Stimulated activated naive B cell treated with anti-CD40 and anti-IgM and Interleukin-4, amounts not matched to agents 10 μg/mL and 1 μg/mL and 100 μg/mL, for 72 hours (primary cell): ENCODE measurements around the gene AXIN1.
"Not testable (repeated sequence)": the region's sequence is repeated elsewhere in the genome, so short reads cannot be mapped to it uniquely, and the experiment has no call there.

ENCODE experiments used
- ATAC-seq, 2 donors: fragments of 150-1000 bp; cut with Tn5 transposase; replicated peaks; 2 replicates each; pipeline ENCODE4 v1.10.0; 2021; ENCODE audit warnings: moderate library complexity in 1 of 2
- DNase-seq: peaks from one replicate; pipeline ENCODE4 v3.0.0; 2021
- H3K27ac Mint-ChIP-seq: one replicate; pipeline ENCODE4 v1.8.0; 2022; ENCODE audit warnings: mild to moderate bottlenecking, mixed read lengths
- H3K27me3 Mint-ChIP-seq, 2 donors: one replicate each; pipeline ENCODE4 v1.8.0; 2022; ENCODE audit warnings: mixed read lengths in 2 of 2
- H3K36me3 Mint-ChIP-seq, 2 donors: one replicate each; pipeline ENCODE4 v1.8.0; 2022; ENCODE audit warnings: mixed read lengths in 2 of 2, mild to moderate bottlenecking in 1 of 2
- H3K4me1 Mint-ChIP-seq, 2 donors: one replicate each; pipeline ENCODE4 v1.8.0; 2022; ENCODE audit warnings: mixed read lengths in 2 of 2, mild to moderate bottlenecking in 1 of 2
- H3K4me3 Mint-ChIP-seq, 2 donors: one replicate each; pipeline ENCODE4 v1.8.0; 2022; ENCODE audit warnings: mild to moderate bottlenecking in 2 of 2, mixed read lengths in 2 of 2, moderate library complexity in 1 of 2
- H3K9me3 Mint-ChIP-seq, 2 donors: one replicate each; pipeline ENCODE4 v1.8.0; 2022; ENCODE audit warnings: mixed read lengths in 2 of 2, mild to moderate bottlenecking in 1 of 2

Gene AXIN1

GRCh38 chr16:268141-269053 is 84.1 kb downstream of the AXIN1 start:
- H3K27me3 Mint-ChIP-seq = peaks cover 0 to 4% of the 10 kb centered on the region in 2 donors
- peak overlapping the region; percentile 63 for H3K27ac Mint-ChIP-seq
- no peak for ATAC-seq
- DNase-seq = no peak
- H3K4me1 Mint-ChIP-seq = peaks cover 0 to 2% of the 10 kb centered on the region in 2 donors
- peaks cover 18 to 23% of the 10 kb centered on the region in 2 donors for H3K36me3 Mint-ChIP-seq
- no peak overlapping the region for H3K4me3 Mint-ChIP-seq
- no peaks in the 10 kb centered on the region for H3K9me3 Mint-ChIP-seq

GRCh38 chr16:267562-267961 is 85.0 kb downstream of the AXIN1 start:
- H3K4me1 Mint-ChIP-seq, H3K27ac Mint-ChIP-seq, DNase-seq, H3K9me3 Mint-ChIP-seq, ATAC-seq, H3K4me3 Mint-ChIP-seq, H3K27me3 Mint-ChIP-seq: not testable (repeated sequence)
- peaks cover 21 to 28% of the 10 kb centered on the region in 2 donors for H3K36me3 Mint-ChIP-seq

- H3K36me3 Mint-ChIP-seq = peaks cover 31 to 39% of the 10 kb centered on the region in 2 donors
- no peaks in the 10 kb centered on the region for H3K27me3 Mint-ChIP-seq
- ATAC-seq (peak in 1 of 2 donors; percentile 10), DNase-seq (no peak)
- H3K9me3 Mint-ChIP-seq = no peaks in the 10 kb centered on the region
- peak overlapping the region; percentile 31 for H3K27ac Mint-ChIP-seq
- H3K4me3 Mint-ChIP-seq = no peak overlapping the region
- peaks cover 0 to 2% of the 10 kb centered on the region in 2 donors for H3K4me1 Mint-ChIP-seq
These were observed 86.0 kb downstream of the AXIN1 start for GRCh38 chr16:266258-267164.

GRCh38 chr16:265711-266110 is 86.8 kb downstream of the AXIN1 start:
- Mint-ChIP-seq H3K36me3 (peaks cover 37 to 44% of the 10 kb centered on the region in 2 donors), H3K27me3 (no peaks in the 10 kb centered on the region), H3K4me1 (peaks cover 0 to 2% of the 10 kb centered on the region in 2 donors), H3K9me3 (no peaks in the 10 kb centered on the region), H3K27ac (peak overlapping the region; percentile 66), H3K4me3 (no peak overlapping the region)
- DNase-seq (no peak), ATAC-seq (no peak)

- DNase-seq (no peak), ATAC-seq (no peak)
- Mint-ChIP-seq H3K4me3 (no peak overlapping the region), H3K27me3 (no peaks in the 10 kb centered on the region), H3K36me3 (peaks cover 43 to 50% of the 10 kb centered on the region in 2 donors), H3K4me1 (peaks cover 0 to 2% of the 10 kb centered on the region in 2 donors), H3K9me3 (no peaks in the 10 kb centered on the region), H3K27ac (no peak overlapping the region)
These were observed 87.5 kb downstream of the AXIN1 start for GRCh38 chr16:265002-265529.

- Mint-ChIP-seq H3K36me3 (peaks cover 44 to 51% of the 10 kb centered on the region in 2 donors), H3K4me1 (peaks cover 0 to 2% of the 10 kb centered on the region in 2 donors), H3K9me3 (no peaks in the 10 kb centered on the region), H3K27me3 (no peaks in the 10 kb centered on the region), H3K4me3 (no peak overlapping the region), H3K27ac (no peak overlapping the region)
- ATAC-seq (no peak), DNase-seq (no peak)
These were observed 88.0 kb downstream of the AXIN1 start for GRCh38 chr16:264440-264951.

- no peaks in the 10 kb centered on the region for H3K9me3 Mint-ChIP-seq
- H3K27ac Mint-ChIP-seq = no peak overlapping the region
- H3K4me3 Mint-ChIP-seq = no peak overlapping the region
- ATAC-seq (no peak), DNase-seq (no peak)
- no peaks in the 10 kb centered on the region for H3K27me3 Mint-ChIP-seq
- peaks cover 47 to 51% of the 10 kb centered on the region in 2 donors for H3K36me3 Mint-ChIP-seq
- peaks cover 0 to 2% of the 10 kb centered on the region in 2 donors for H3K4me1 Mint-ChIP-seq
These were observed 88.6 kb downstream of the AXIN1 start for GRCh38 chr16:263944-264343.

GRCh38 chr16:263182-263774 is 89.2 kb downstream of the AXIN1 start:
- H3K9me3 Mint-ChIP-seq = no peaks in the 10 kb centered on the region
- H3K36me3 Mint-ChIP-seq = peaks cover 47 to 51% of the 10 kb centered on the region in 2 donors
- no peaks in the 10 kb centered on the region for H3K27me3 Mint-ChIP-seq
- H3K27ac Mint-ChIP-seq = peak overlapping the region; percentile 42
- ATAC-seq (no peak), DNase-seq (no peak)
- no peak overlapping the region for H3K4me3 Mint-ChIP-seq
- peaks cover 0 to 2% of the 10 kb centered on the region in 2 donors for H3K4me1 Mint-ChIP-seq

- H3K9me3 Mint-ChIP-seq = no peaks in the 10 kb centered on the region
- ATAC-seq (no peak), DNase-seq (no peak)
- H3K4me3 Mint-ChIP-seq = no peak overlapping the region
- peaks cover 0 to under 1% of the 10 kb centered on the region in 2 donors for H3K4me1 Mint-ChIP-seq
- peaks cover 52 to 54% of the 10 kb centered on the region in 2 donors for H3K36me3 Mint-ChIP-seq
- H3K27me3 Mint-ChIP-seq = no peaks in the 10 kb centered on the region
- H3K27ac Mint-ChIP-seq = peak overlapping the region; percentile 69
These were observed 90.3 kb downstream of the AXIN1 start for GRCh38 chr16:262121-262745.

GRCh38 chr16:261031-261691 is 91.4 kb downstream of the AXIN1 start:
- Mint-ChIP-seq H3K36me3 (peaks cover 52 to 56% of the 10 kb centered on the region in 2 donors), H3K27ac (no peak overlapping the region), H3K27me3 (no peaks in the 10 kb centered on the region)

GRCh38 chr16:260326-260725 is 92.2 kb downstream of the AXIN1 start:
- H3K27ac Mint-ChIP-seq = no peak overlapping the region

More at GRCh38 chr16:261031-261691, 91.4 kb downstream of the AXIN1 start:
- ATAC-seq = no peak
- no peak overlapping the region for H3K4me3 Mint-ChIP-seq
- DNase-seq = no peak
- H3K4me1 Mint-ChIP-seq = no peaks in the 10 kb centered on the region
- no peaks in the 10 kb centered on the region for H3K9me3 Mint-ChIP-seq

GRCh38 chr16:259814-260253 is 92.7 kb downstream of the AXIN1 start:
- Mint-ChIP-seq H3K27ac (no peak overlapping the region), H3K27me3 (no peaks in the 10 kb centered on the region), H3K9me3 (no peaks in the 10 kb centered on the region), H3K4me3 (no peak overlapping the region), H3K4me1 (peaks cover 0 to 2% of the 10 kb centered on the region in 2 donors), H3K36me3 (peaks cover 52 to 59% of the 10 kb centered on the region in 2 donors)
- ATAC-seq (no peak), DNase-seq (no peak)

More at GRCh38 chr16:260326-260725, 92.2 kb downstream of the AXIN1 start:
- Mint-ChIP-seq H3K36me3 (peaks cover 51 to 61% of the 10 kb centered on the region in 2 donors), H3K4me3 (no peak overlapping the region), H3K4me1 (peaks cover 0 to 2% of the 10 kb centered on the region in 2 donors), H3K9me3 (no peaks in the 10 kb centered on the region), H3K27me3 (no peaks in the 10 kb centered on the region)
- DNase-seq (no peak), ATAC-seq (no peak)

- H3K4me3 Mint-ChIP-seq = no peak overlapping the region
- H3K4me1 Mint-ChIP-seq = peaks cover under 1 to 2% of the 10 kb centered on the region in 2 donors
- H3K9me3 Mint-ChIP-seq = no peaks in the 10 kb centered on the region
- DNase-seq (no peak), ATAC-seq (no peak)
- peaks cover 56 to 59% of the 10 kb centered on the region in 2 donors for H3K36me3 Mint-ChIP-seq
- no peaks in the 10 kb centered on the region for H3K27me3 Mint-ChIP-seq
- no peak overlapping the region for H3K27ac Mint-ChIP-seq
These were observed 93.3 kb downstream of the AXIN1 start for GRCh38 chr16:259226-259625.
